Neural cell (in vitro differentiated cells): ENCODE results near the gene HEG1. TPM values are rescaled to one million over a fixed set of nuclear protein-coding genes. Genes with fewer than 3 reads are reported as not detected.
"Not testable (repeated sequence)": the region's sequence is repeated elsewhere in the genome, so short reads cannot be mapped to it uniquely, and the experiment has no call there.

Source experiments
- H2AFZ ChIP-seq: fragments of 200-600, 300-800 bp; sonication (generic), shearing (Covaris generic); 2 replicates; pipeline ENCODE4 v1.6.0; 2014; ENCODE audit warnings: low read depth, mild to moderate bottlenecking, antibody characterized with exemption, low read length, moderate library complexity
- H3F3A ChIP-seq: fragments of 200-600 bp; shearing (Covaris generic); 2 replicates; pipeline ENCODE4 v1.6.1; 2016; ENCODE audit warnings: mild to moderate bottlenecking, moderate library complexity, mixed read lengths, antibody characterized with exemption, low read length; ENCODE audit not compliant: insufficient read depth, poor library complexity, severe bottlenecking
- H3K27ac ChIP-seq: fragments of 200-600, 300-800 bp; sonication (generic), shearing (Covaris generic); 2 replicates; pipeline ENCODE4 v1.5.1; 2014; ENCODE audit warnings: mild to moderate bottlenecking, low read length, moderate library complexity
- H3K27me3 ChIP-seq: fragments of 300-800, 200-600 bp; sonication (generic), shearing (Covaris generic); 2 replicates; pipeline ENCODE4 v1.6.0; 2014; ENCODE audit warnings: mild to moderate bottlenecking, low read depth, low read length, moderate library complexity; ENCODE audit not compliant: insufficient read depth
- H3K36me3 ChIP-seq: fragments of 300-800, 200-600 bp; sonication (generic), shearing (Covaris generic); 2 replicates; pipeline ENCODE4 v1.5.1; 2014; ENCODE audit warnings: mild to moderate bottlenecking, antibody characterized with exemption, low read length, moderate library complexity; ENCODE audit not compliant: insufficient read depth
- H3K4me2 ChIP-seq: fragments of 300-800, 200-600 bp; sonication (generic), shearing (Covaris generic); 2 replicates; pipeline ENCODE4 v1.6.0; 2014; ENCODE audit warnings: mild to moderate bottlenecking, low read length
- H3K4me3 ChIP-seq: fragments of 300-800, 200-600 bp; sonication (generic), shearing (Covaris generic); 2 replicates; pipeline ENCODE4 v1.5.1; 2014; ENCODE audit warnings: mild to moderate bottlenecking, low read length, moderate library complexity
- H3K79me2 ChIP-seq: fragments of 200-600 bp; shearing (Covaris generic); replicated peaks from 2 replicates; pipeline ENCODE4 v1.6.0; 2014; ENCODE audit warnings: mild to moderate bottlenecking, low read length, moderate library complexity; ENCODE audit not compliant: insufficient read depth
- H3K9ac ChIP-seq: fragments of 300-800, 200-600 bp; sonication (generic), shearing (Covaris generic); 2 replicates; pipeline ENCODE4 v1.6.1; 2016; ENCODE audit warnings: mild to moderate bottlenecking, low read length, mixed read lengths
- H3K9me2 ChIP-seq: fragments of 200-600 bp; shearing (Covaris generic); 2 replicates; pipeline ENCODE4 v1.6.1; 2016; ENCODE audit warnings: mild to moderate bottlenecking, low read length, mixed read lengths; ENCODE audit not compliant: insufficient read depth
- H3K9me3 ChIP-seq: fragments of 200-600, 300-800 bp; sonication (generic), shearing (Covaris generic); 2 replicates; pipeline ENCODE4 v1.6.1; 2016; ENCODE audit warnings: mild to moderate bottlenecking, mixed run types, low read length, moderate library complexity, mixed read lengths
- H4K20me1 ChIP-seq: fragments of 200-600 bp; shearing (Covaris generic); 2 replicates; pipeline ENCODE4 v1.6.1; 2016; ENCODE audit warnings: mild to moderate bottlenecking, mixed run types; ENCODE audit not compliant: insufficient read depth
- EP300 ChIP-seq: fragments of 450-650 bp; conservative IDR thresholded peaks from 2 replicates; pipeline ENCODE4 v1.6.1; 2014; ENCODE audit warnings: antibody characterized with exemption, mild to moderate bottlenecking, moderate library complexity; ENCODE audit not compliant: poor library complexity, severe bottlenecking
- EZH2 ChIP-seq: fragments of 200-600, 300-800 bp; shearing (Covaris generic), sonication (generic); IDR thresholded peaks from 2 replicates; pipeline ENCODE4 v1.6.1; 2014; ENCODE audit warnings: antibody characterized with exemption, low read length, borderline replicate concordance, mild to moderate bottlenecking; ENCODE audit not compliant: insufficient read depth, poor library complexity, severe bottlenecking
- MXI1 ChIP-seq: fragments of 450-650 bp; conservative IDR thresholded peaks from 2 replicates; pipeline ENCODE4 v1.6.1; 2014; ENCODE audit warnings: antibody characterized with exemption, mild to moderate bottlenecking; ENCODE audit not compliant: poor library complexity, severe bottlenecking
- POLR2AphosphoS5 ChIP-seq: IDR thresholded peaks from 2 replicates; pipeline ENCODE4 v1.6.1; 2012
- RAD21 ChIP-seq: fragments of 450-650 bp; conservative IDR thresholded peaks from 2 replicates; pipeline ENCODE4 v1.6.1; 2014; ENCODE audit warnings: antibody characterized with exemption, mild to moderate bottlenecking, moderate library complexity
- SMC3 ChIP-seq: fragments of 450-650 bp; conservative IDR thresholded peaks from 2 replicates; pipeline ENCODE4 v1.6.1; 2014; ENCODE audit warnings: antibody characterized with exemption, mild to moderate bottlenecking, moderate library complexity; ENCODE audit not compliant: poor library complexity
- TAF1 ChIP-seq: IDR thresholded peaks from 2 replicates; pipeline ENCODE4 v1.6.1; 2012; ENCODE audit warnings: low read depth
- polyA plus RNA-seq: library from polyadenylated mRNA; depleted of rRNA; stranded (reverse); fragments of >200 nt; gene quantifications from 2 replicates; pipeline ENCODE4 v1.2.3, GENCODE V29; 2014
- TF ChIP-seq, protein P1 (sequence below): fragments of 450-650 bp; IDR thresholded peaks from 2 replicates; pipeline ENCODE4 v1.5.1; 2014; ENCODE audit warnings: antibody characterized with exemption, mild to moderate bottlenecking, moderate library complexity; ENCODE audit not compliant: poor library complexity, severe bottlenecking
- TF ChIP-seq, protein P2 (sequence below): IDR thresholded peaks from 2 replicates; pipeline ENCODE4 v1.6.1; 2012; ENCODE audit warnings: borderline replicate concordance

Gene HEG1
- polyA plus RNA-seq, 1 donor from 2014 or later, result 0.48 TPM

DNA sequence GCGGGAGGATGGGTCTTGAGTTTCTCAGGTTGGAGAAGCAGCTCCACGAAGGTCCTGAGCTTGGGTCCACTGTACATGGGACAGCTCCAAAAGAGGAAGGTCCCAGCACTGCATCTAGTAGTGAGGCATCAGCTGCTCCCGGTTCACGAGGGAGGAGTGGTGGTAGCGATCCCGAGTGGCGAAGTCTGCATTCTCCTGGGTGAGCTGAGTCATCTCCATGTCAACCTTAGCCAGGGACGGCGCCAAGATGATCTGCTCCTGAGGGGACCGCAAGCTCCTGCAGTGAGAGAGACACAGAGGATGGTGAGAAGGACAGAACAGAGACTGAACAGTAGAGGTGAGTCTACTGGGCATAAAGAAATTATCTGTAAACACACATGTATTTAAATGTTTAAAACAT, 28.0 kb upstream of the HEG1 start:
- H3K9ac ChIP-seq, result no peak overlapping the region
- H3K9me3 ChIP-seq, result no peaks in the 10 kb centered on the region
- no peaks in the 10 kb centered on the region for H4K20me1 ChIP-seq
- no peaks in the 10 kb centered on the region for H3K27me3 ChIP-seq
- no peak overlapping the region for H3K4me3 ChIP-seq
- H3K4me2 ChIP-seq, result no peak overlapping the region
- H3K36me3 ChIP-seq, result no peaks in the 10 kb centered on the region
- H3F3A ChIP-seq, result no peaks in the 10 kb centered on the region
- H2AFZ ChIP-seq, result no peak overlapping the region
- no peak overlapping the region for H3K27ac ChIP-seq
- no peaks in the 10 kb centered on the region for H3K79me2 ChIP-seq
- H3K9me2 ChIP-seq, result no peaks in the 10 kb centered on the region
- TF ChIP-seq EP300 (no peak), POLR2AphosphoS5 (no peak), RAD21 (no peak), EZH2 (no peak), MXI1 (no peak), TAF1 (no peak)
- TF ChIP-seq, protein P1, sequence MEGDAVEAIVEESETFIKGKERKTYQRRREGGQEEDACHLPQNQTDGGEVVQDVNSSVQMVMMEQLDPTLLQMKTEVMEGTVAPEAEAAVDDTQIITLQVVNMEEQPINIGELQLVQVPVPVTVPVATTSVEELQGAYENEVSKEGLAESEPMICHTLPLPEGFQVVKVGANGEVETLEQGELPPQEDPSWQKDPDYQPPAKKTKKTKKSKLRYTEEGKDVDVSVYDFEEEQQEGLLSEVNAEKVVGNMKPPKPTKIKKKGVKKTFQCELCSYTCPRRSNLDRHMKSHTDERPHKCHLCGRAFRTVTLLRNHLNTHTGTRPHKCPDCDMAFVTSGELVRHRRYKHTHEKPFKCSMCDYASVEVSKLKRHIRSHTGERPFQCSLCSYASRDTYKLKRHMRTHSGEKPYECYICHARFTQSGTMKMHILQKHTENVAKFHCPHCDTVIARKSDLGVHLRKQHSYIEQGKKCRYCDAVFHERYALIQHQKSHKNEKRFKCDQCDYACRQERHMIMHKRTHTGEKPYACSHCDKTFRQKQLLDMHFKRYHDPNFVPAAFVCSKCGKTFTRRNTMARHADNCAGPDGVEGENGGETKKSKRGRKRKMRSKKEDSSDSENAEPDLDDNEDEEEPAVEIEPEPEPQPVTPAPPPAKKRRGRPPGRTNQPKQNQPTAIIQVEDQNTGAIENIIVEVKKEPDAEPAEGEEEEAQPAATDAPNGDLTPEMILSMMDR, result no peak

DNA sequence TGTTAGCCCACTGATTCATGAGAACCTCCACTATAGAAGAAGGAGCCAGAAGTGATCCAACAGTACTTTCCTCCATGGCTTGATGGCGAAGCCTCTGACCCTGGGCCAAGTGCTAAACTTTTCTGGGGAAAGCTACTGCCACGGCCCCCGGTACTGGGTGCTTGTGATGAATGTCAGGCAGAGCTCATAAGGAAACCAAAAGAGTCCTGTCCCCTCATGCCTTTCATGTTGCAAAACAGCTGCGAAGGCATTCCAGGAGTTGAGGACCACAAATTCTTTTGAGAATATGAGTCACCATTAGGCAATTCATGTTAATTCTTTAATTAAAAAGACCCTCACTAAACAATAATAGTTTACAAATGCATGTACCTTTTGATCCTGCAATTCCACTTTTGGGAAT, 26.5 kb upstream of the HEG1 start:
- H3K9me3 ChIP-seq, H3K79me2 ChIP-seq: not testable (repeated sequence)

DNA sequence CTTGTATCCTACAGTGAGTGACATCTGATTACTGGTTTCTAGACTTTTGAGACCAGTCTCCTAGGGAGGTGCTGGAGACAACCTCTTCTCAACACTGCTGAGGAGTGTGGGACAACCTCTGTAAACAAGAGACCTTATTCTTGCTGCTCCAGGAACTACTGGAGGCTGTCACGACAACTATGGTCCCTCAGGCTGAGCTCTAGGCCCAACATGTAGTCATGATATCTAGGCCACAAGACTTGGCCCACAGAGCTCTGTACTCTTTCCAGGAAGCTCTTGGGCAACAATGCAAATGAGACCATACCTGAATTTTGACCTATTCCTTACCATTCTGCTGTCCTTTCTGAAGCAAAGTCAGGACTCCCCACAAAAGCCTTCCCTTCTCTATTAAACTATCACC, 24.3 kb upstream of the HEG1 start:
- no peaks in the 10 kb centered on the region for H4K20me1 ChIP-seq
- no peaks in the 10 kb centered on the region for H3K9me3 ChIP-seq
- no peak overlapping the region for H3K9ac ChIP-seq
- no peaks in the 10 kb centered on the region for H3K79me2 ChIP-seq
- H3K4me3 ChIP-seq, result no peak overlapping the region
- no peaks in the 10 kb centered on the region for H3F3A ChIP-seq
- no peaks in the 10 kb centered on the region for H3K9me2 ChIP-seq
- no peak for TF ChIP-seq SMC3
- no peak for TF ChIP-seq EZH2
- TF ChIP-seq MXI1, result no peak
- TF ChIP-seq RAD21, result no peak
- TF ChIP-seq, protein P2, sequence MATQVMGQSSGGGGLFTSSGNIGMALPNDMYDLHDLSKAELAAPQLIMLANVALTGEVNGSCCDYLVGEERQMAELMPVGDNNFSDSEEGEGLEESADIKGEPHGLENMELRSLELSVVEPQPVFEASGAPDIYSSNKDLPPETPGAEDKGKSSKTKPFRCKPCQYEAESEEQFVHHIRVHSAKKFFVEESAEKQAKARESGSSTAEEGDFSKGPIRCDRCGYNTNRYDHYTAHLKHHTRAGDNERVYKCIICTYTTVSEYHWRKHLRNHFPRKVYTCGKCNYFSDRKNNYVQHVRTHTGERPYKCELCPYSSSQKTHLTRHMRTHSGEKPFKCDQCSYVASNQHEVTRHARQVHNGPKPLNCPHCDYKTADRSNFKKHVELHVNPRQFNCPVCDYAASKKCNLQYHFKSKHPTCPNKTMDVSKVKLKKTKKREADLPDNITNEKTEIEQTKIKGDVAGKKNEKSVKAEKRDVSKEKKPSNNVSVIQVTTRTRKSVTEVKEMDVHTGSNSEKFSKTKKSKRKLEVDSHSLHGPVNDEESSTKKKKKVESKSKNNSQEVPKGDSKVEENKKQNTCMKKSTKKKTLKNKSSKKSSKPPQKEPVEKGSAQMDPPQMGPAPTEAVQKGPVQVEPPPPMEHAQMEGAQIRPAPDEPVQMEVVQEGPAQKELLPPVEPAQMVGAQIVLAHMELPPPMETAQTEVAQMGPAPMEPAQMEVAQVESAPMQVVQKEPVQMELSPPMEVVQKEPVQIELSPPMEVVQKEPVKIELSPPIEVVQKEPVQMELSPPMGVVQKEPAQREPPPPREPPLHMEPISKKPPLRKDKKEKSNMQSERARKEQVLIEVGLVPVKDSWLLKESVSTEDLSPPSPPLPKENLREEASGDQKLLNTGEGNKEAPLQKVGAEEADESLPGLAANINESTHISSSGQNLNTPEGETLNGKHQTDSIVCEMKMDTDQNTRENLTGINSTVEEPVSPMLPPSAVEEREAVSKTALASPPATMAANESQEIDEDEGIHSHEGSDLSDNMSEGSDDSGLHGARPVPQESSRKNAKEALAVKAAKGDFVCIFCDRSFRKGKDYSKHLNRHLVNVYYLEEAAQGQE, result no peak
- no peak for TF ChIP-seq POLR2AphosphoS5
- TF ChIP-seq, protein P1, result no peak
- no peak for TF ChIP-seq EP300
- TF ChIP-seq TAF1, result no peak
- H3K36me3 ChIP-seq, result no peaks in the 10 kb centered on the region
- no peaks in the 10 kb centered on the region for H3K27me3 ChIP-seq
- H3K27ac ChIP-seq, result no peak overlapping the region
- no peak overlapping the region for H2AFZ ChIP-seq
- no peak overlapping the region for H3K4me2 ChIP-seq

More for the DNA sequence above, 26.5 kb upstream of the HEG1 start:
- H4K20me1 ChIP-seq, H3K4me2 ChIP-seq, H3K9me2 ChIP-seq, H3K27me3 ChIP-seq, H2AFZ ChIP-seq, H3K36me3 ChIP-seq, H3F3A ChIP-seq, H3K9ac ChIP-seq, H3K4me3 ChIP-seq, H3K27ac ChIP-seq: not testable (repeated sequence)
